GM18520 (cell line): ENCODE data around the gene BRPF1.

Experiments used
- ATAC-seq: cut with Tn5 transposase; IDR thresholded peaks from one replicate; pipeline ENCODE4 v1.9.1; 2021; ENCODE audit not compliant: unreplicated experiment

BRPF1 gene

GRCh38 chr3:9701006-9701405, 30.5 kb upstream of the BRPF1 start:
- ATAC-seq, result no peak

DNA sequence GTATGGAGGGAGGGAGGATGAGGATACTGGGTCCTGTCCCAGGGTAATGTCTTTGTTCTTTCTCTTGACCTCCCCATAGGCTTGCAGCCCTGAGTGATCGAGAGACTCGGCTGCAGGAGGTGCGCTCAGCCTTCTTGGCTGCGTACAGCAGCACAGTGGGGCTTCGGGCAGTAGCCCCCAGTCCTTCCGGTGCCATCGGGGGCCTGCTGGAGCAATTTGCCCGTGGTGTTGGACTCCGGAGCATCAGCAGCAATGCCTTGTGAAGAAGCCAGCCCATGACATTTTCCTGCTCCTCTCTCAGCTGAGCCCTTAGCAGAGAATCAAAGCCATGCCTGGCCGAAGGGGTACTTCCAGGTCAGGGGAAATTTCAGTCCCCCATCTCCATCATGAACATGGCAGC, 29.8 kb upstream of the BRPF1 start:
- ATAC-seq, result no peak

GRCh38 chr3:9703240-9703639, 28.3 kb upstream of the BRPF1 start:
- ATAC-seq, result no peak

GRCh38 chr3:9703736-9704346, 27.7 kb upstream of the BRPF1 start, which contains the start of gene CPNE9:
TSS of gene CPNE9 (plus strand) at chr3:9703833. CDS start at chr3:9703997, 164 bp downstream.
- ATAC-seq, result no peak

GRCh38 chr3:9704347-9705322, 26.9 kb upstream of the BRPF1 start:
- no peak for ATAC-seq

- ATAC-seq, result no peak
Measured at GRCh38 chr3:9710174-9710739, 21.3 kb upstream of the BRPF1 start.

DNA sequence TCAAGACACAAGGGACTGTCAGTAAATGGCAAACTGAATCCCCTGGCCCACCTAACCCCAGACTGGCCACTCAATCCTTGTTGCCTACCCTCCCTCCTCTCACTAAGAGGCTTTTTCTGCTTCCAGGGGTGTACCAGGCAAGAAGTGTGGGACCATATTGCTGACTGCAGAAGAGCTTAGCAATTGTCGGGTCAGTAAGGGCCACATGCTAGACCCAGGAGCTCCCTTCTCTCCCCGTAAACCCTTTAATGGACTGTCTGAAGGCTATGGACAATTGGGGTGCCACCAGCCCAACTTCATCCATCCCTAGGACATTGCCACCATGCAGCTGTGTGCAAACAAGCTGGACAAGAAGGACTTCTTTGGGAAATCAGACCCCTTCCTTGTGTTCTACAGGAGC, 19.1 kb upstream of the BRPF1 start:
- no peak for ATAC-seq

DNA sequence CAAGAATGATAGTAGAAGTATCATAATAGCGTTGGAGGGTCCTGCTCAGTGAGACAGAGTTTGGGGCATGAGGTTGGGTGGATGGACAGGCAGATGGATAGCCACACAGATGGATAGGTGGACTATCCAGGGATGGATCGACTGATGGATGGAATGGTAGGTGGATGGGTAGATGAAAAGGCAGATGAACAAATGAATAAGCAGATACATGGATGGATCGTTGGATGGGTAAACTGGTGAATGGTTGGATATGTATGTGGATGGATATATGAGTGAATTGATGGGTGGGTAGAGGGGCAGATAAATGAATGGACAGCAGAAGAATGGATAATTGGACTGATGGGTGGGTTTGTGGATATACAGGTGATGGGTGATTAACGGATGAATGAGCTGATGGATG, 18.4 kb upstream of the BRPF1 start:
- ATAC-seq, result no peak

DNA sequence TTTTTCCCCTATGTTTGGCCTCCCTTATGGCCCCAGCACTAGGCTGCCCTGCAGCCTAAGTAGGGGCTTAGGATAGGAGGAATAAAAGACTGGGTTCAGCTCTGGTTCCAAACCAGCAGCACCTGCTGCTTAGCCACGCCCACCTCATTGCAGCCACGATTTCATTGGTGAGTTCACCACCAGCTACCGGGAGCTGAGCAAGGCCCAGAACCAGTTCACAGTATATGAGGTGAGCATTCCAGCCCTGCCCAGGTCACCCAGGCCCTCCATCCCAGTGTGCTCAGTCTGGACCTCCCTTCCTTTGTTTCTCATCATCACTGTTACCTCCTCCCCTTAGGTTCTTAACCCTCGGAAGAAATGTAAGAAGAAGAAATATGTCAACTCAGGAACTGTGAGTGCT, 16.4 kb upstream of the BRPF1 start:
- no peak for ATAC-seq

- no peak for ATAC-seq
Measured at GRCh38 chr3:9715764-9716437, 15.6 kb upstream of the BRPF1 start.

GRCh38 chr3:9716801-9717555, 14.6 kb upstream of the BRPF1 start:
- ATAC-seq, result no peak

DNA sequence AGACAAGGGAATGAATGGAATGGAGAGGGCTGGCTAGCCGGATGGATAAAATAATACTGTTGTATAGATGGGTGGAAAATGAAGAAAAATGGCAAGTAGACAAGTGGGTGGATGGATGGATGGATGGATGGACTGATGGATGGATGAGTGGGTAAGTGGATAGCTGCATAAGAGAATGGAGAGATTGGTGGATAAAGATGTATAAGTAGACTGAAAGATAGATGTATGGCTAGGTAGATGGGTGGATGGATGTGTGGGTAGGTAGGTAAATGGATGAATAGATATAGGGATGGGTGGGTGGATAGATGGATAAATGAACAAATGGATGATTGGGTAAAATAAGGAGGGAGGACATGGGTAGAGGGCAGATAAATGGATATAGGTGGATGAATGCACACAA, 14.0 kb upstream of the BRPF1 start:
- ATAC-seq, result no peak

- no peak for ATAC-seq
Measured at GRCh38 chr3:9718118-9718517, 13.4 kb upstream of the BRPF1 start.

GRCh38 chr3:9721015-9721699, 10.4 kb upstream of the BRPF1 start:
- no peak for ATAC-seq

GRCh38 chr3:9721700-9722060, 9.9 kb upstream of the BRPF1 start:
- ATAC-seq, result no peak

- ATAC-seq, result no peak
Measured at GRCh38 chr3:9725775-9726515, 5.6 kb upstream of the BRPF1 start.

- no peak for ATAC-seq
Measured at GRCh38 chr3:9727041-9727595, 4.4 kb upstream of the BRPF1 start.

GRCh38 chr3:9727743-9728142, 3.8 kb upstream of the BRPF1 start:
- no peak for ATAC-seq

DNA sequence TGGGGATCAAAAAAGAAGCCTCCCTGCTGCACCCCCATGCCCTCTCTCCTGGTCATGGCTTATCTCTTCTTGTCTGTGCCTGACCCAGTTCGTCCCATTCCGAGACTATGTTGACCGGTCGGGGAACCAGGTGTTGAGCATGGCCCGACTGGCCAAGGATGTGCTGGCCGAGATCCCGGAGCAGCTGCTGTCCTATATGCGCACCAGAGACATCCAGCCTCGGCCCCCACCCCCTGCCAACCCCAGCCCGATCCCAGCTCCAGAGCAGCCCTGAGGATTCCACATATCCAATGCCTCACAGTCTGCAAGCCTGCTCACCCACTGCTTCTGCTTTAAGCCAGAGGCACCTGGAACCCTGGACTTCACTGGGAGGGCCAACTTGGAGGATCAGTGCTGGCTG, 2.1 kb upstream of the BRPF1 start:
- ATAC-seq, result no peak
